ENCODE measurements around the gene TXNDC17.
"Not testable (repeated sequence)": the region's sequence is repeated elsewhere in the genome, so short reads cannot be mapped to it uniquely, and the experiment has no call there.

The TXNDC17 gene

DNA sequence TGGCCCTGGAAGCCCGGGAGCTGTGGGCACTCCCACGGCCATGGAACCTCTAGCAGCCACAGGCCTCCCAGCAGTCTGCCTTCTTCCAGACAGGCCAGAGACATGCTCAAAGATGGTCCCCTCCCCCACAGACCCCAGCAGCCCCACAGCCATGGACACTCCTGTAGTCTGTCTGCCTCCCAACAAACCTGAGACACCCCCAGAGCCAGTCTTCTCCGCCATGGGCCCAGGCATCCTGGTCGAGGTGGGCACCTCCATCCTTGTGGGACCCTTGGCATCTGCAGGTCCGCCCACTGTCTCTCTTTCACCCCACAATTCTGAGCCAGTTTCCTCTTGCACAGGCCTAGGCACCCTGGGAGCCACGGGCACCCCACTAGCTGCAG is 3.4 kb upstream of the TXNDC17 start:
- DNase-seq, result no peak

DNA sequence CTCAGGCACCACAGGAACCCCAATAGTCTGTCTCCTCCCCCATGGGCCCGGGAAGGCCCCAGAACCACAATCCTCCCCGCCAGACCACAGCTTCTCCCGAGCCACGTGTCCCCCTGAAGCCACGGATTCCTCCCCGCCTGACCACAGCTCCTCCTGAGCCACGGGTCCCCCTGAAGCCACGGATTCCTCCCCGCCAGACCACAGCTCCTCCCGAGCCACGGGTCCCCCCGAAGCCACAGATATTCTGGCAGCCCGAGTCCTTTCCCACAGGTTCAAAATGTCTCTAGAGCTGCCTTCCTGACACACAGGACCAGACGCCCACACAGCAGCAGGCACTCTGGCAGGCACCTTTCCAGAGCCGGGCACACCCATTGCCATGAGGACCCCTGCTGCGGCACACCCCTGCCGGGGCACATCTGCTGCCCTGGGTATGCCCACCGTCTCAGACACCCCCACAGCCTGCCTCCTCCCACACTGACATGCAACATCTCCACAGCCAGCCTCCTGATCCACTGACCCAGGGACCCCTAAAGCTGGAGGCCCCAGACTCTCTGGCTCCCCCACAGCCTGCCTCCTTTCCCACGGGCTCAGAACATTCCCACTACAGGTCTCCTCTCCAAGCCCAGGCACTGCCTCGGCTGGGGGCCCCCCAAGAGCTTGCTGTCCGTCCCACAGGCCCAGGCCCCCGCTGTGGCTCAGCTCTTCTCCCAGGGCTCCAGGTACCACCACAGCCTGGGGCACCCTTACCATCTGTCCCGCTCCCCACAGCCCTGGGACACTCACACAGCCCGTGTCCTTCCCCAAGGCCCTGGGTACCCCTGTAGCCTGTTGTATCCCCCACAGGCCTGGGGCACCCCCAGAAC is 2.6 kb upstream of the TXNDC17 start:
- no peak for DNase-seq

DNA sequence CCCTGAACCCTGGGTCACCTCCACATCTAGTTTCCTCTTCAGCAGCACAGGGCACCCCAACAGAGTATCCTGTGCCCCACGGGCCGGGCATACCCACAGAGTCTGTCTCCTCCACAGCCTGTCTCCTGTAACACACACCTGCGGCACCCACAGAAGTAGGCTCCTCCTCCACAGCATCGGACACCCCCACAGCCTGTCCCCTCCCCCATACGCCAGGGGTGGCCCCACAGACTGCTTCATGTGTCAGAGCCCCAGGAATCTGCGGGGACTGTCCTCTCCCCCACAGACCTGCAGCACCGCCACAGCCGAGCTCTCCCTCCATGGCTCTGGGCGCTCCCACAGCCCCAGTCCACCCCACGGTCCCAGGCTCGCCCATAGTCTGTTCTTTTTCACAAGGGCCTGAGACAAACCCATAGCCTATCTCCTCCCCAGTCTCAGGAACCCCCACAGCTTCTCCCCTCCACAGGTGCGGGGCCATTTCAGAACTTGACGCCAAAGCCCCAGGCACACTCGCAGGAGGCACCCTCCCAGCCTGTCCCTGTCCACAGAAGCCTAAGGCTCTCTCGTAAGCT is 1.8 kb upstream of the TXNDC17 start:
- no peak for DNase-seq

- DNase-seq, result no peak
Measured at GRCh38 chr17:6639586-6640535, 999 bp upstream of the TXNDC17 start.

DNA sequence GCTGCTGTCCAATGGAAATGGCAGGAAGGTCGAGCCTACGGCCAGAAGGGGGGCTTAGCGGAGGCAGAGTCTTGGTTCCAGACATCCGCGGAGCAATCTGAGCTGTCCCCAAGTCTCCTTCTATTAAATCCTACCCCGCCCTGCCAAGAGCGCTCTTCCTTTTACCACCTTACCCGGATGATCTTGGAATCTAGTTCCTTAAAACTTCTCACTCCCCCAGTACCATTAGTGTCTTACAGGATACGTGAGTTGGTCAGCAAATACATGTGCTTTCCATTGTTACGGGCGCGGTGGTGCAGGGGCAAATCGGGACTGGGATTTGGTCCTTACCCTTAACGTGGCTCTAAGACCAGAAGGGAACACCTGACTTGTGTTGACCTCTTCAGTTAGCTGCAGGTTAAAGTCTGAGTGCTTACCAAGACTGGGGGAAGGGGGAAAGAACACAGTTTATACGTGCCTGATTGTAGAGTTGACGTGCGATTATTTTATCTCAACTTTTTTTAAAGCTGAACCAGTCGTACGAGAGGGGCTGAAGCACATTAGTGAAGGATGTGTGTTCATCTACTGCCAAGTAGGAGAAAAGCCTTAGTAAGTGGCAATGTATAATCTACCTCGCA is 495 bp downstream of the TXNDC17 start:
- no peak for DNase-seq

DNA sequence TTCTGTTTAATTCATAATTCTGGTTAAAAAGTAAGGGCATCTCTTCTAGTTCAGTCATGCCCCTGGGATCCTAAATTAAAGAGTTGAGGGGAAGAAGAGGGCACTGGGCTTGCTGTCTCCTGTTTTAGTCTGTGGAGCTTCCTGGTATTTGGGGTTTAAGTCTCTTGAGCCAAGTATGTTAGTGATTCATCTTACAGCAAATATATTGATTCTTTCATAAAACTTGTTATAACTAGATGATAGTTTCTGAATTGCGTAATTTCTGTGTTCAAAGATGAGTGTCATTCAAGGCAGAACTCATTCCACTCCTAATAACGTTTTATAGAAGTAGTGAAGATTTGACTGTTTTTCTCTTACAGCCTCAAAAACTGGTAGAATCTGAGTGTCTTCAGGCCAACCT is 1.7 kb downstream of the TXNDC17 start:
- DNase-seq, result no peak

GRCh38 chr17:6643451-6644125 is 2.7 kb downstream of the TXNDC17 start:
- DNase-seq, result no peak

DNA sequence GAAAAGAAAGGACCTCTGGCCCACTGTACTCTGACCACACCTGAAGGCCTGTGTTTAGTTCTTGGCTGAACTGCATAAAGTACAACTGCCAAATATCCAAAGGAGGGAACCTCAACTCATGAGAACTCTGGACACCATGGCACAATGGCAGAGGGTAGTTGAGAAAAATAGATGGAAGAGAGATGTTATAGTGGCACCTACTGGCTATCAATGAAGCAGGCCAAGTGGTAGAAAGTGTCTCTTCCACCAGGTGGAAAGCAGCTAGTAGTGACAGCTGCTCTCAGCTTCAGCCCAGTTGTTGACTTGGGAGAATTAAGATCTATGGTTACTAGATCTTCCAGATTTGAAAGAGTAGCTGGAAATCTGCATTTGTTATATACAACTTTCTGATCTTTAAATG is 7.3 kb downstream of the TXNDC17 start:
- no peak for DNase-seq

GRCh38 chr17:6651354-6651918 is 10.6 kb downstream of the TXNDC17 start, which contains the start of the genes C17orf100 and MED31:
TSS of gene C17orf100 (plus strand) at chr17:6651762. CDS start at chr17:6651914, 152 bp downstream.
TSS of gene MED31 (minus strand) at chr17:6651605. CDS start at chr17:6651528, 77 bp downstream.
- DNase-seq, result peak; percentile 86

GRCh38 chr17:6651919-6652452 is 11.1 kb downstream of the TXNDC17 start:
- peak; percentile 18 for DNase-seq

DNA sequence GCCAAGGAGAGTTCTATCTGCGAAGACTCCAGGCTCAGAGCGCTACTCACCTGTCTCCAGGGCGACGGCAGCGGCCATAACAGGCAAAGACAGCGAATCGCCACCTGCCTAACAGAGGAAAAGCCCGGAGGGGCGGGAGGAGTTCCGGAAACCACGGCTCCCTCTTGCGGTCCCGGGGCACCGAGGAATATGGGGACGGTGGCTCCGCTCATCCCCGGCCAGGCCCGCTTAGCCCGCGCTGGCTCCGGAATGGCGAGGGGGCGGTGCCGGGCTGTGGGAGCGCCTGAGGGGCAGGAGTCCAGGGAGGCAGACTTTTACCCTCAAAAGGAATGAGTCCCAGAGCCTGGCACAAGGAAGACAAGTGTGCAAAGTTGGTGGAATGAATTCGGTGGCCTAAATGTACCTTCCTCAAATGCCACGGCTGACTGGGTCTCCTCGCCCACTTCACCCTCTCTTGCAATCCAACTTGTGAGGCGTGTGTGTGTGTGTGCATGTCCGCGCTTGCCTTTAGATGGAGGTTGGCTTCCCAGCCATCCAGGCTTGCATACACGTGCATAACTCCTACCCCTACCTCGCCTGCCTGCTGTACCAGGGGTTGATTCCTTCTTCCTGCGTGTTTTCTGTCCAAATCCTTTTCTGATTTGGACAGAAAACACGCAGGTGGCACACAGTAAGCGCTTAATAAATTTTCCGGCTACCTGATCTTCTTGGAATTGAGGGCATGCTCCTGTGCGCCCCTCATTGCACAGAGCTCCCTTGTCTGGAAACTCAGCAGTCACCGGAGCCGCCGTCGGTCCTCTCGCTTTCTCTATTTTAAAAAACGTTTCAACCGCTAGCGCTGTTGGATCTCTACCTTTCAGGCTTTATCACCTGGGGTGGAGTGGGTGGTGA is 14.2 kb downstream of the TXNDC17 start:
- DNase-seq, result no peak

DNA sequence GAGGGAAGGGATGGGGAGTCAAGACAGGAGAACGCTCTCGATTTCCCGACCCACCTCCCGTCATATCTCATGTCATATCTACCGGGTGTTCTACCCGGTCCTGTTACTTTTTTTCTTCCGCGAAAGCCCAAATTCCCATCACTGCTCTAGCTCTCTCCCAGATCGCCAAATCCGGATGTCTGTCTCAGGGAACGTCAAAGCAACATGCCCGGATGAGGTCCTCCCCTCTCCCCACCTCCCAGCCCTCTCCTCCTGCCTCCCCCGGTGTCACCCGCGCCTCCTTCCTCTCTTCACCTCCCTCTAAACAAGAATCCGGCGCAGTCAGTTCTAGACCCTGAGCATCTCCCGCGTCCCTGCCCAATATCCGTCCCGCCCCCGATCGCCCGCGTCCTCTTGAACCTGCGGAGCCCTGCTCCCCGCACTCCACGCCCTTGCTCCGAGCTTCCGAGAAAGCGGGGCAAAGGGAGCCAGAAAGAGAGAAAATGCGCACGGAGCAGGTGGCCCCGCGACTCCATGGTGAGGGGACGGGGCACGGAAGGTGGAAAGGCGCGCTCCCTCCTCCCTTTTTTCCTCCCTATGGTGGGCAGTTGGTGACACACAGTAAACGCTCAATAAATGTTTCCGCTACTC is 15.0 kb downstream of the TXNDC17 start:
- not testable (repeated sequence) for DNase-seq

DNA sequence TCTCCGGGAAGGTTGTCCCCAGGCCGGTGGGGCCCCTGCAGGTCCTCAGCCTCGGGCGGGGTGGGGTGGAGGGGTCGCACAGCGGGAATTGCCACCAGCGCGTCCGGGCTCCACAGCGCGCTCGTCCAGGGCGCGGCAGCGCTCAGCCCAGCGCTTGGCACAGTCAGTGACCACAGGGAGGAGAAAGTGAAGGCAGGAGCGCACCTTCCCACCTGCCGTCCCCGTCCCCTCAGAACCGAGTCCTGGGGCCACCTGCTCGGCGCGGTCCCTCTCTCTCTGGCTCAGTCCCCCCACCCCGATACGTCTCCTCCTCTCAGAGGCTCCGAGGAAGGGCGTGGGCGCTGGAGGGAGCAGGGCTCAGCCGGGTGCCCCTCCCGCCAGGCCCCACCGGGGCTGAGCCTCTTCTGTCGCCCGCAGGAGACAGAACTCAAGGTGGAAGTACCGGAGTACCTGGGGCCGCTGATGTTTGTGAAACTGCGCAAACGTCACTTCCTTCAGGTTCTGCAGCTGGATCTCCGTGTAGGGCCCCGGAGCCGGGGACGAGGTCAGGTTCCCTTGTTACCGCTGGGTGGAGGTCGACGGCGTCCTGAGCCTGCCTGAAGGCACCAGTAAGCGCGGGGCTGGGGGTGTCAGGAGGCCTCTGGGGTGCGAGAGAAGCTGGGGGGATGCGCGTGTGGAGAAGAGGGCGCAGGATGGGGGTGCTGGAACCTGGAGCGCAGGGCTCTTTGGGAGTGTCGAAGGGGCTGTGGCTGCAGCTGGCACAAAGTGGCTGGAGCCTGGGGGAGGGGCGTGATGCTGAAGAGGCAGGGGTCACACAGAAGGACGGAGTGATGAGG is 16.2 kb downstream of the TXNDC17 start:
- not testable (repeated sequence) for DNase-seq

DNA sequence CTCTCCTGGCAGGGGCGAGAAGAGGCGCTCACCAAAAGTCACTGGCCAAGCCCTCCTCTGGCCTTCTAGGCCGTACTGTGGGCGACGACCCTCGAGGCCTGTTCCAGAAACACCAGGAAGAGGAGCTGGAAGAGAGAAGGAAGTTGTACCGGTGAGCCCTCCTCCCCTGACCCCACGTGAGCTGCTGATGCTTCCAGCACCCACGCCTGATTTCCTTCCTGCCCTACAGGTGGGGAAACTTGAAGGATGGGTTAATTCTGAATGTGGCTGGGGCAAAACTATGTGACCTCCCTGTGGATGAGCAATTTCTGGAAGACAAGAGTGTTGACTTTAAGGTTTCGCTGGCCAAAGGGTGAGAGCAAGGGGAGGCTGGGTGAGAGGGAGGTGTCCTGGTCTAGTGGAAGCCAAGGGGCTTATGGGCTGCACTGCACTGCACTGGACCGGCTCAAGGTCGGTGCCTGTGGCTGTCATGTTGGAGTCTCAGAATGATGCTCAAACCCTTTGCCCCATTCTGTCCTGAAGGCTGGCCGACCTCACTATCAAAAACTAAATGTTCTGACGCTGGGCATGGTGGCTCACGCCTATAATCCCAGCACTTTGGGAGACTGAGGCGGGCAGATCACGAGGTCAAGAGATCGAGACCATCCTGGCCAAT is 16.9 kb downstream of the TXNDC17 start:
- DNase-seq, result no peak

DNA sequence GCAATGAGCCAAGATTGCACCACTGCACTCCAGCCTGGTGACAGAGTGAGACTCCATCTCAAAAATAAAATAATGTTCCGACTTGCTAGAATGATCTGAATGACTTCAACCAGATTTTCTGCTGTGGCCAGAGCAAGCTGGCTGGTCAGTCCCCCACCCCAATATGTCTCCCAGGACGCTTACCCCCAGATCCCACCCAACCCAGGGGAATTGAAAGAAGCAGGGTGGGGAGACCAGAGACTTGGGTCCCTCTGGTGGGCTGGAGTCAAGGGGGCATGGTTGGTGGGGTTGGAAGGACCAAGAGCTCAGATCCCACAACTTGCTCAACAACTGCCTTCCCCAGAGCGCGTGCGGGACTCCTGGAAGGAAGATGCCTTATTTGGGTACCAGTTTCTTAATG is 17.6 kb downstream of the TXNDC17 start:
- not testable (repeated sequence) for DNase-seq

GRCh38 chr17:6660101-6660500 is 19.2 kb downstream of the TXNDC17 start:
- no peak for DNase-seq

GRCh38 chr17:6660805-6661463 is 20.1 kb downstream of the TXNDC17 start:
- DNase-seq, result no peak

DNA sequence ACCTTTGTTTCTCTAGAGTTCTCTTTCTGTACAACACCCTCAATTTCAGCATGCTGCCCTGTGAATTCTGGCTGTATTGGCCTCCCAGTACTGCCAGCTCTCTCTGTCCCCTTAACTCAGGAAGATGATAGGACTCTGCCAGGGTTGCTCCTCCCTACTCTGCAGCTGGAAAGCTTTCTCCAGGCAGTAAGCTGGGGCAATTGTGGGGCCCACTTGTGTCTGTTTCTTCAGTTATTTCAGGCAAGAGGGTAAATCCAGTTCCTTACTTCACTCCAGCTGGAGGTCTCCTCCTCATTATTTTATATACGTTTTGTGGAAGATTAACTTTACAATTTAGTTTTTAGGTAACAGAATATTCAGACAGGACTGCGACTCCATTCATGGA is 20.6 kb downstream of the TXNDC17 start:
- no peak for DNase-seq
